ENCODE data around the gene CD247.

The CD247 gene

GRCh38 chr1:167440776-167441175 lies 77.6 kb downstream of the CD247 start:
- no peak overlapping the region for H3K4me3 ChIP-seq (ENCODE audit: low read depth, low read length)

GRCh38 chr1:167440345-167440744 lies 78.0 kb downstream of the CD247 start:
- no peak overlapping the region for H3K4me3 ChIP-seq (ENCODE audit: low read depth, low read length)

- peak overlapping the region; percentile 48 for H3K4me3 ChIP-seq (ENCODE audit: low read depth, low read length)
These were observed 78.9 kb downstream of the CD247 start for GRCh38 chr1:167439301-167439988.

- no peak overlapping the region for H3K4me3 ChIP-seq (ENCODE audit: low read depth, low read length)
These were observed 79.9 kb downstream of the CD247 start for GRCh38 chr1:167438171-167439138.

- no peak overlapping the region for H3K4me3 ChIP-seq (ENCODE audit: low read depth, low read length)
These were observed 82.8 kb downstream of the CD247 start for GRCh38 chr1:167435484-167435883.

GRCh38 chr1:167434306-167434705 lies 84.0 kb downstream of the CD247 start:
- H3K4me3 ChIP-seq (ENCODE audit: low read depth, low read length), result no peak overlapping the region

- H3K4me3 ChIP-seq (ENCODE audit: low read depth, low read length), result no peak overlapping the region
These were observed 84.4 kb downstream of the CD247 start for GRCh38 chr1:167433884-167434283.

- H3K4me3 ChIP-seq (ENCODE audit: low read depth, low read length), result no peak overlapping the region
These were observed 85.5 kb downstream of the CD247 start for GRCh38 chr1:167432780-167433179.

GRCh38 chr1:167431909-167432650 lies 86.2 kb downstream of the CD247 start:
- H3K4me3 ChIP-seq (ENCODE audit: low read depth, low read length), result no peak overlapping the region

- no peak overlapping the region for H3K4me3 ChIP-seq (ENCODE audit: low read depth, low read length)
These were observed 86.9 kb downstream of the CD247 start for GRCh38 chr1:167431261-167431908.

- H3K4me3 ChIP-seq (ENCODE audit: low read depth, low read length), result no peak overlapping the region
These were observed 87.5 kb downstream of the CD247 start for GRCh38 chr1:167430849-167431242.

- H3K4me3 ChIP-seq (ENCODE audit: low read depth, low read length), result no peak overlapping the region
These were observed 88.0 kb downstream of the CD247 start for GRCh38 chr1:167430134-167430848.

- H3K4me3 ChIP-seq (ENCODE audit: low read depth, low read length), result no peak overlapping the region
These were observed 88.7 kb downstream of the CD247 start for GRCh38 chr1:167429612-167430011.

GRCh38 chr1:167428395-167428794 lies 89.9 kb downstream of the CD247 start:
- H3K4me3 ChIP-seq (ENCODE audit: low read depth, low read length), result no peak overlapping the region

- no peak overlapping the region for H3K4me3 ChIP-seq (ENCODE audit: low read depth, low read length)
These were observed 90.5 kb downstream of the CD247 start for GRCh38 chr1:167427848-167428247.

GRCh38 chr1:167426716-167427115 lies 91.6 kb downstream of the CD247 start:
- H3K4me3 ChIP-seq (ENCODE audit: low read depth, low read length), result no peak overlapping the region

- no peak overlapping the region for H3K4me3 ChIP-seq (ENCODE audit: low read depth, low read length)
These were observed 92.8 kb downstream of the CD247 start for GRCh38 chr1:167425482-167425881.

GRCh38 chr1:167423684-167424619 lies 94.4 kb downstream of the CD247 start:
- no peak overlapping the region for H3K4me3 ChIP-seq (ENCODE audit: low read depth, low read length)

- H3K4me3 ChIP-seq (ENCODE audit: low read depth, low read length), result no peak overlapping the region
These were observed 97.8 kb downstream of the CD247 start for GRCh38 chr1:167420510-167420909.

All from iPS-11a (cell line).